ENCODE data around the gene PROX2. TPM values are rescaled to one million over a fixed set of nuclear protein-coding genes. Genes with fewer than 3 reads are reported as not detected.

The PROX2 gene
- total and polyA plus RNA-seq, 3 donors from 2014 or later: 0.06 to 0.08 (median 0.08) TPM

Other genes with a start within 250 kb of the PROX2 start
- 10 to 100 TPM; 58.8 to 69.9 TPM for gene AREL1, start 163.1 kb downstream of the PROX2 start, total RNA-seq
- 47.7 TPM for gene AREL1, start 163.1 kb downstream of the PROX2 start, polyA plus RNA-seq (ENCODE audit: insufficient read depth, low read depth, low replicate concordance)
- 10 to 100 TPM; 29.9 to 30.9 TPM for gene FCF1, start 163.0 kb downstream of the PROX2 start, total RNA-seq
- 43.5 TPM for gene FCF1, start 163.0 kb downstream of the PROX2 start, polyA plus RNA-seq (ENCODE audit: insufficient read depth, low read depth, low replicate concordance)
- 100 to 1,000 TPM in 1 of 2 donors, 10 to 100 TPM in 1; 99.9 to 124 TPM for gene YLPM1, start 112.8 kb downstream of the PROX2 start, total RNA-seq
- gene YLPM1, start 112.8 kb downstream of the PROX2 start, polyA plus RNA-seq (ENCODE audit: insufficient read depth, low read depth, low replicate concordance): 83.2 TPM
- 10 to 100 TPM; 82.0 to 98.1 TPM for gene DLST, start 5.8 kb upstream of the PROX2 start, total RNA-seq
- gene DLST, start 5.8 kb upstream of the PROX2 start, polyA plus RNA-seq (ENCODE audit: insufficient read depth, low read depth, low replicate concordance): 82.8 TPM
- gene RPS6KL1, start 47.1 kb upstream of the PROX2 start, total RNA-seq: 10 to 100 TPM; 22.5 to 22.9 TPM
- gene RPS6KL1, start 47.1 kb upstream of the PROX2 start, polyA plus RNA-seq (ENCODE audit: insufficient read depth, low read depth, low replicate concordance): 41.8 TPM
- gene PGF, start 79.5 kb upstream of the PROX2 start, total RNA-seq: 10 to 100 TPM in 1 of 2 donors, 1 to 10 TPM in 1; 6.5 to 11.5 TPM
- 5.4 TPM for gene PGF, start 79.5 kb upstream of the PROX2 start, polyA plus RNA-seq (ENCODE audit: insufficient read depth, low read depth, low replicate concordance)
- 10 to 100 TPM; 39.4 to 40.4 TPM for gene EIF2B2, start 126.8 kb upstream of the PROX2 start, total RNA-seq
- gene EIF2B2, start 126.8 kb upstream of the PROX2 start, polyA plus RNA-seq (ENCODE audit: insufficient read depth, low read depth, low replicate concordance): 124 TPM
- 10 to 100 TPM; 31.8 to 36.2 TPM for gene MLH3, start 175.3 kb upstream of the PROX2 start, total RNA-seq
- gene MLH3, start 175.3 kb upstream of the PROX2 start, polyA plus RNA-seq (ENCODE audit: insufficient read depth, low read depth, low replicate concordance): 21.5 TPM
- 10 to 100 TPM; 20.1 to 24.4 TPM for gene ACYP1, start 187.9 kb upstream of the PROX2 start, total RNA-seq
- 38.8 TPM for gene ACYP1, start 187.9 kb upstream of the PROX2 start, polyA plus RNA-seq (ENCODE audit: insufficient read depth, low read depth, low replicate concordance)
- gene ZC2HC1C, start 193.5 kb upstream of the PROX2 start, total RNA-seq: 10 to 100 TPM; 35.2 to 63.5 TPM
- gene ZC2HC1C, start 193.5 kb upstream of the PROX2 start, polyA plus RNA-seq (ENCODE audit: insufficient read depth, low read depth, low replicate concordance): 233 TPM

All from testis (tissue), 3 donors.